ENCODE data around the gene SLC25A10. TPM values are rescaled to one million over a fixed set of nuclear protein-coding genes. Genes with fewer than 3 reads are reported as not detected.

The SLC25A10 gene
- total and polyA plus RNA-seq, 2 of the 8 experiments (the other 6 are each of a cell fraction or from before 2014, with no cell fraction given), result 22.2 to 43.0 TPM

- no peak overlapping the region for H3K27ac ChIP-seq (ENCODE audit: low read depth, low read length)
- peaks cover 14% of the 10 kb centered on the region for H3K79me1 ChIP-seq (ENCODE audit: low read depth, low read length)
- POLR2A ChIA-PET (ENCODE audit: partially characterized antibody), result interaction anchor here (0.7 to 28.4 kb wide), 8 partner anchors 9 to 169 kb away, joined by 3 to 436 read pairs (median 56); partner anchors contain the start of genes ARL16, CCDC137, HGS and MRPL12
- H4K5ac ChIP-seq (ENCODE audit: insufficient read length, low read depth, low read length), result no peak overlapping the region
- no peak overlapping the region for H3K18ac ChIP-seq (ENCODE audit: extremely low read depth, low read length)
- no peaks in the 10 kb centered on the region for H3K27me3 ChIP-seq (replicated peaks in 1 of 4; ENCODE audit: control insufficient read depth in 3 of 4, extremely low read depth in 1 of 4, insufficient read depth in 3 of 4, low read length in 3 of 4)
- no peak overlapping the region for H4K91ac ChIP-seq (replicated peaks; ENCODE audit: insufficient read length, low read length)
- no peak overlapping the region for H3K4me3 ChIP-seq (ENCODE audit: extremely low read depth in 1 of 4, insufficient read depth in 2 of 4, low read depth in 3 of 4, low read length in 4 of 4)
- CTCF ChIA-PET (ENCODE audit: partially characterized antibody), result interaction anchor here (1.0 to 1.7 kb wide), 7 partner anchors 9 to 170 kb away, joined by 3 to 5 read pairs (median 4); partner anchors contain the start of gene ARHGDIA
- no peak overlapping the region for H3K56ac ChIP-seq (replicated peaks; ENCODE audit: insufficient read length, low read depth, low read length)
- DNase-seq (ENCODE audit: low read depth in 1 of 2, low spot score in 2 of 2), result no peak
- peaks cover 9 to 43% of the 10 kb centered on the region in 2 experiments; a peak in 3 of 4 replicates for H3K79me2 ChIP-seq (ENCODE audit: control insufficient read depth in 1 of 2, insufficient read depth in 2 of 2, low read length in 2 of 2)
- no peak overlapping the region; the same call in 1 of the 2 replicates for H2BK5ac ChIP-seq (ENCODE audit: low read depth, low read length)
- FAIRE-seq, result no peak
- no peak overlapping the region for H2AFZ ChIP-seq (ENCODE audit: low read length)
- no peak overlapping the region for H3K4ac ChIP-seq (replicated peaks; ENCODE audit: insufficient read length, low read depth, low read length)
- H3K4me1 ChIP-seq (replicated peaks in 1 of 4; ENCODE audit: control insufficient read depth in 3 of 4, insufficient read depth in 4 of 4, low read length in 3 of 4), result peaks cover 0 to 14% (median 10%) of the 10 kb centered on the region in 4 experiments; a peak in 5 of 7 replicates
- no peak overlapping the region for H2BK15ac ChIP-seq (ENCODE audit: low read length)
- peak overlapping the region in 2 of 4 experiments; percentile 11 to 29; a peak in 2 of 7 replicates for H3K9ac ChIP-seq (replicated peaks in 1 of 4; ENCODE audit: extremely low read depth in 1 of 4, low read depth in 3 of 4, low read length in 3 of 4)
- no peak overlapping the region for H2BK120ac ChIP-seq (replicated peaks; ENCODE audit: low read depth, low read length)
- H4K20me1 ChIP-seq (replicated peaks in 1 of 2; ENCODE audit: control insufficient read depth in 1 of 2, insufficient read depth in 2 of 2, low read length in 2 of 2), result peaks cover 7 to 13% of the 10 kb centered on the region in 2 experiments
- H2BK20ac ChIP-seq (ENCODE audit: low read length), result no peak overlapping the region
- no peak overlapping the region; a peak in 1 of 4 replicates for H3K4me2 ChIP-seq (ENCODE audit: insufficient read depth in 1 of 2, low read depth in 2 of 2, low read length in 2 of 2)
- H3K14ac ChIP-seq (ENCODE audit: insufficient read length), result no peak overlapping the region
- H3K23me2 ChIP-seq (ENCODE audit: low read depth, low read length), result peaks cover 9% of the 10 kb centered on the region
- H2AK5ac ChIP-seq (ENCODE audit: low read depth, low read length), result no peak overlapping the region
- H4K8ac ChIP-seq (ENCODE audit: extremely low read depth, insufficient read depth, low read length), result peak overlapping the region; percentile 57; the same call in 1 of the 2 replicates
- H3K9me3 ChIP-seq (ENCODE audit: insufficient read depth in 2 of 2, low read depth in 1 of 2, low read length in 1 of 2), result no peaks in the 10 kb centered on the region
- H2BK12ac ChIP-seq (ENCODE audit: low read depth, low read length), result no peak overlapping the region
- TF ChIP-seq TAF7 (optimal IDR thresholded peaks at IDR 0.05; ENCODE audit: borderline replicate concordance, low read depth, low read length) (no peak), ASH2L (IDR thresholded peaks at IDR 0.05; ENCODE audit: low read length) (no peak), CTCF (IDR thresholded peaks at IDR 0.05; ENCODE audit: control extremely low read depth in 1 of 3, insufficient read depth in 1 of 3, low read depth in 1 of 3, low read length in 3 of 3) (no peak), CBX8 (IDR thresholded peaks at IDR 0.05; ENCODE audit: borderline replicate concordance, low read depth, low read length) (no peak), HDAC6 (IDR thresholded peaks at IDR 0.05; ENCODE audit: low read depth, low read length) (no peak)
- peaks cover 5 to 44% (median 19%) of the 10 kb centered on the region in 4 experiments; a peak in 7 of 8 replicates for H3K36me3 ChIP-seq (ENCODE audit: control insufficient read depth in 2 of 4, insufficient read depth in 4 of 4, low read length in 3 of 4)
- H3K23ac ChIP-seq (ENCODE audit: insufficient read length), result no peak overlapping the region
- WGBS, 2 experiments (ENCODE audit: extremely low coverage in 1 of 2, insufficient coverage in 1 of 2, insufficient read length in 1 of 2, insufficient replicate concordance in 2 of 2, low coverage in 1 of 2, low lambda C conversion rate in 2 of 2, missing lambda C conversion rate in 1 of 2), result 94% methylated on average over 19 of the region's 25 CpGs; no CpG with 5 or more reads in 1 of the 2 experiments
Measured at GRCh38 chr17:81700353-81701287, 11.5 kb upstream of the SLC25A10 start.

All from H1 (cell line).